ENCODE results near the gene C19orf81. TPM values are rescaled to one million over a fixed set of nuclear protein-coding genes. Genes with fewer than 3 reads are reported as not detected.

C19orf81 gene
- total RNA-seq, 1 donor: not detected

Other genes with a start within 250 kb of the C19orf81 start
- 0.36 TPM in 1 of 2 replicates, not detected in the other for gene SPIB, start 230.5 kb upstream of the C19orf81 start, total RNA-seq
- gene MYBPC2, start 216.6 kb upstream of the C19orf81 start, total RNA-seq: not detected in 2 replicates
- 47.1 and 56.5 TPM in 2 replicates for gene EMC10, start 172.9 kb upstream of the C19orf81 start, total RNA-seq
- gene GARIN5A, start 172.6 kb upstream of the C19orf81 start, total RNA-seq: 0.29 and 0.36 TPM in 2 replicates
- gene JOSD2, start 138.3 kb upstream of the C19orf81 start, total RNA-seq: 19.4 and 22.8 TPM in 2 replicates
- gene ASPDH, start 135.5 kb upstream of the C19orf81 start, total RNA-seq: not detected in 2 replicates
- not detected in 2 replicates for gene LRRC4B, start 81.0 kb upstream of the C19orf81 start, total RNA-seq
- 0.36 TPM in 1 of 2 replicates, not detected in the other for gene SYT3, start 9.6 kb upstream of the C19orf81 start, total RNA-seq
- 0.88 and 1.1 TPM in 2 replicates for gene SHANK1, start 70.4 kb downstream of the C19orf81 start, total RNA-seq
- gene CLEC11A, start 73.9 kb downstream of the C19orf81 start, total RNA-seq: 19.7 and 23.5 TPM in 2 replicates
- gene GPR32, start 121.0 kb downstream of the C19orf81 start, total RNA-seq: not detected in 2 replicates
- gene ACP4, start 141.0 kb downstream of the C19orf81 start, total RNA-seq: not detected in 2 replicates
- gene KLK1, start 174.3 kb downstream of the C19orf81 start, total RNA-seq: not detected in 2 replicates
- gene KLK15, start 184.1 kb downstream of the C19orf81 start, total RNA-seq: not detected in 2 replicates
- gene KLK3, start 205.5 kb downstream of the C19orf81 start, total RNA-seq: not detected in 2 replicates
- not detected in 2 replicates for gene KLK2, start 224.0 kb downstream of the C19orf81 start, total RNA-seq